ENCODE data around the gene APBB1. TPM values are rescaled to one million over a fixed set of nuclear protein-coding genes. Genes with fewer than 3 reads are reported as not detected.

APBB1 gene
- total RNA-seq, 4 donors from 2014 or later = 36.4 to 54.1 (median 45.4) TPM

- 88% methylated on average over 8 to 12 of the region's 12 CpGs for WGBS, 2 donors
- DNase-seq = no peak
- H3K4me1 ChIP-seq = no peaks in the 10 kb centered on the region
- no peaks in the 10 kb centered on the region for H3K36me3 ChIP-seq
- no peak overlapping the region for H3K4me3 ChIP-seq (replicated peaks in 1 of 3)
- no peak for TF ChIP-seq POLR2A (IDR thresholded peaks at IDR 0.05)
- TF ChIP-seq, protein P1, sequence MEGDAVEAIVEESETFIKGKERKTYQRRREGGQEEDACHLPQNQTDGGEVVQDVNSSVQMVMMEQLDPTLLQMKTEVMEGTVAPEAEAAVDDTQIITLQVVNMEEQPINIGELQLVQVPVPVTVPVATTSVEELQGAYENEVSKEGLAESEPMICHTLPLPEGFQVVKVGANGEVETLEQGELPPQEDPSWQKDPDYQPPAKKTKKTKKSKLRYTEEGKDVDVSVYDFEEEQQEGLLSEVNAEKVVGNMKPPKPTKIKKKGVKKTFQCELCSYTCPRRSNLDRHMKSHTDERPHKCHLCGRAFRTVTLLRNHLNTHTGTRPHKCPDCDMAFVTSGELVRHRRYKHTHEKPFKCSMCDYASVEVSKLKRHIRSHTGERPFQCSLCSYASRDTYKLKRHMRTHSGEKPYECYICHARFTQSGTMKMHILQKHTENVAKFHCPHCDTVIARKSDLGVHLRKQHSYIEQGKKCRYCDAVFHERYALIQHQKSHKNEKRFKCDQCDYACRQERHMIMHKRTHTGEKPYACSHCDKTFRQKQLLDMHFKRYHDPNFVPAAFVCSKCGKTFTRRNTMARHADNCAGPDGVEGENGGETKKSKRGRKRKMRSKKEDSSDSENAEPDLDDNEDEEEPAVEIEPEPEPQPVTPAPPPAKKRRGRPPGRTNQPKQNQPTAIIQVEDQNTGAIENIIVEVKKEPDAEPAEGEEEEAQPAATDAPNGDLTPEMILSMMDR (IDR thresholded peaks at IDR 0.05) = no peak
- intact Hi-C loops (cut with DNase I) = no loop called here
- no peaks in the 10 kb centered on the region for H3K27me3 ChIP-seq
- H3K9me3 ChIP-seq = no peaks in the 10 kb centered on the region
- no peak overlapping the region for H3K27ac ChIP-seq
Measured at GRCh38 chr11:6437423-6437822, 18.5 kb upstream of the APBB1 start.

DNA sequence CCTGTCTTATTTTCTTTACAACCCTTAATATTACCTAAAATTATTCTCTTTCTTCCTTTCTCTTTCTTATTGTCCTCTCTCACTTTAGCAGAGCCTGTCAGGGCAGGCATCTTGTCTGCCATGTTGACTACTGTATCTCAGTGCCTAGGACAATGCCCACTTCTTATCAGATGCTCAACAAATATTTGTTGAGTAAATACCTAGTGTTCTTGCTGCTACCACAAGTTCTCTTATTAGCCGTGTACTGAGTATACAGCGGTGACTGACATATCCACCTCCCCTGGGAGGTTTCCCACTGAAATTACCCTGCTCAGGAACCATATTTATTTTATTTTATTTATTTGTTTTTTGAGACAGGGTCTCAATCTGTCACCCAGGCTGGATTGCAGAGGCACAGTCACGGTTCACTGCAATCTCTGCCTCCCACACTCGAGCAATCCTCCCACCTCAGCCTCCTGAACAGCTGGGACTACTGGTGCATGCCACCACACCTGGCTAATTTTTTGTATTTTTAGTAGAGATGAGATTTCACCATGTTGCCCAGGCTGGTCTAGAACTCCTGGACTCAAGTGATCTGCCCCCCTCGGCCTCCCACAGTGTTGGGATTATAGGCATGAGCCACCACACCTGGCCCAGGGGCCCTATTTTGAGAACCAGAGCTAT, 15.2 kb upstream of the APBB1 start:
- Histone ChIP-seq H3K4me3 (replicated peaks in 1 of 3) (no peak overlapping the region), H3K27me3 (no peaks in the 10 kb centered on the region), H3K4me1 (no peaks in the 10 kb centered on the region), H3K36me3 (no peaks in the 10 kb centered on the region), H3K27ac (no peak overlapping the region), H3K9me3 (no peaks in the 10 kb centered on the region)
- 54 to 56% methylated on average over 5 of the region's 5 CpGs for WGBS, 2 donors
- intact Hi-C loops (cut with DNase I) = no loop called here
- no peak for DNase-seq
- no peak for TF ChIP-seq POLR2A (IDR thresholded peaks at IDR 0.05)
- TF ChIP-seq, protein P1 (IDR thresholded peaks at IDR 0.05) = no peak

- no peak for DNase-seq
- intact Hi-C loops (cut with DNase I) = no loop called here
- TF ChIP-seq, protein P1 (IDR thresholded peaks at IDR 0.05) = no peak
- no peak for TF ChIP-seq POLR2A (IDR thresholded peaks at IDR 0.05)
- H3K27ac ChIP-seq = no peak overlapping the region
- no peak overlapping the region for H3K4me3 ChIP-seq (replicated peaks in 1 of 3)
- no peaks in the 10 kb centered on the region for H3K36me3 ChIP-seq
- no peaks in the 10 kb centered on the region for H3K9me3 ChIP-seq
- no peaks in the 10 kb centered on the region for H3K4me1 ChIP-seq
- no peaks in the 10 kb centered on the region for H3K27me3 ChIP-seq
- WGBS, 2 donors = 77 to 94% methylated on average over 3 of the region's 3 CpGs
Measured at GRCh38 chr11:6431861-6432260, 13.0 kb upstream of the APBB1 start.

GRCh38 chr11:6427516-6427915, 8.6 kb upstream of the APBB1 start:
- Histone ChIP-seq H3K9me3 (no peaks in the 10 kb centered on the region), H3K4me1 (no peaks in the 10 kb centered on the region), H3K4me3 (replicated peaks in 1 of 3) (no peak overlapping the region), H3K36me3 (no peaks in the 10 kb centered on the region), H3K27ac (no peak overlapping the region), H3K27me3 (no peaks in the 10 kb centered on the region)
- no peak for TF ChIP-seq POLR2A (IDR thresholded peaks at IDR 0.05)
- TF ChIP-seq, protein P1 (IDR thresholded peaks at IDR 0.05) = no peak
- intact Hi-C loops (cut with DNase I) = no loop called here
- no peak for DNase-seq

GRCh38 chr11:6420677-6421076, 1.8 kb upstream of the APBB1 start:
- Histone ChIP-seq H3K27me3 (no peaks in the 10 kb centered on the region), H3K9me3 (no peaks in the 10 kb centered on the region), H3K4me1 (peaks cover 4 to 7% of the 10 kb centered on the region in 2 donors), H3K36me3 (no peaks in the 10 kb centered on the region), H3K4me3 (replicated peaks in 1 of 3) (no peak overlapping the region), H3K27ac (no peak overlapping the region)
- intact Hi-C loops (cut with DNase I) = no loop called here
- no peak for TF ChIP-seq POLR2A (IDR thresholded peaks at IDR 0.05)
- TF ChIP-seq, protein P1 (IDR thresholded peaks at IDR 0.05) = no peak
- WGBS, 2 donors = 92 to 98% methylated on average over 3 of the region's 3 CpGs
- no peak for DNase-seq

Data from thyroid gland (tissue), 4 donors.